Right lobe of liver (tissue), 4 donors: ENCODE results near the gene DCLK3.

Experiments
- CTCF ChIP-seq, 4 donors: fragments of 200-600 bp in 3 of 4; fragments of 450-650 bp in 1 of 4; IDR thresholded peaks; one replicate each; pipeline versions ENCODE4 v1.5.1 to v1.8.0; 2016 to 2022; ENCODE audit warnings: antibody characterized with exemption in 4 of 4, mild to moderate bottlenecking in 2 of 4
- POLR2A ChIP-seq: fragments of 450-650 bp; IDR thresholded peaks from one replicate; pipeline ENCODE4 v1.6.1; 2017; ENCODE audit warnings: antibody characterized with exemption, mild to moderate bottlenecking
- donor health status: DM: no; HTN: no; CAD: no.
- donor health status: DM: no; HTN: no; CAD: no.
- donor health status: DM: no; HTN: yes; CAD: no.

GRCh38 chr3:36769926-36770325 is 5.6 kb upstream of the DCLK3 start:
- TF ChIP-seq CTCF (IDR thresholded peaks at IDR 0.05), result no peak
- TF ChIP-seq POLR2A, result no peak
